ENCODE data around the gene HNRNPAB. TPM values are rescaled to one million over a fixed set of nuclear protein-coding genes. Genes with fewer than 3 reads are reported as not detected.

Gene HNRNPAB
- total and polyA plus RNA-seq, 2 donors (not counting 3 experiments of a cell fraction or from before 2014, with no cell fraction given): 207 to 309 TPM

DNA sequence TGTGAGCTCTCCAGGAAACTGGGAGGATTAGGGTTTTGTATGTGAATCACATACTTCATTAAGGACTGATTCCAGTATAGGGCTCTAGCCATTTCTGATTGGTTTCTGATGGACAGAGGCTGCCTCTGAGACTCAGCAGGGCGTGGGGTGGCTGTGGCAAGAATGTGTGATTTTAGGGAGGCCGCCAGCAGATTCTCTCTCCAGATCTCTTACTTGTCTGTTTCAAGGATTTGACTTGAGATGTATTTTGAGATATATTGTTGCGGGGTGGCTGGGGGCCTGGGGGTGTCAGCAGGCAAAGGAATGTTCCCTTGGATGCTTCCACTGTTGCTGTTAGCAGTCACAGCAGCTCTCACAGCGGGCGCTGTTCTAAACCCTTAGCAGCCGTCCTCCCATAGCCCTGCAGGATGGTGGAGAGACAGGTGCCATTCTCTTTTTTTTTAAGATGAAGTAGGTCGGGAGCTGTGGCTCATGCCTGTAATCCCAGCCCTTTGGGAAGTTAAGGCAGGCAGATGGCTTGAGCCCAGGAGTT is 8.0 kb upstream of the HNRNPAB start:
- Histone ChIP-seq H3K9ac (replicated peaks; ENCODE audit: extremely low read depth, insufficient read depth, low read length) (no peak overlapping the region), H3K4me1 (ENCODE audit: control insufficient read depth, extremely low read depth, insufficient read depth, low read length) (no peaks in the 10 kb centered on the region), H3K27me3 (ENCODE audit: control insufficient read depth in 2 of 2, insufficient read depth in 2 of 2, low read length in 2 of 2) (peaks cover 3 to 12% of the 10 kb centered on the region in 2 experiments), H3K9me3 (replicated peaks; ENCODE audit: control insufficient read depth, insufficient read depth, low read length) (no peaks in the 10 kb centered on the region), H3K4me3 (replicated peaks in 1 of 3; ENCODE audit: insufficient read depth in 1 of 3, low read depth in 1 of 3, low read length in 3 of 3) (no peak overlapping the region), H3K36me3 (ENCODE audit: control insufficient read depth in 2 of 2, extremely low read depth in 1 of 2, insufficient read depth in 2 of 2, low read length in 2 of 2) (no peaks in the 10 kb centered on the region), H2AFZ (ENCODE audit: low read depth, low read length) (no peak overlapping the region), H3K4me2 (ENCODE audit: insufficient read depth, low read length) (no peak overlapping the region), H3K9me1 (replicated peaks; ENCODE audit: control insufficient read depth, extremely low read depth, insufficient read depth, low read length) (no peaks in the 10 kb centered on the region), H4K20me1 (replicated peaks; ENCODE audit: control insufficient read depth, extremely low read depth, insufficient read depth, low read length) (no peaks in the 10 kb centered on the region), H3K27ac (ENCODE audit: insufficient read depth, low read depth, low read length) (no peak overlapping the region), H3K79me2 (ENCODE audit: control insufficient read depth, insufficient read depth, low read length) (no peaks in the 10 kb centered on the region)
- no peak for TF ChIP-seq FOS (IDR thresholded peaks at IDR 0.05; ENCODE audit: borderline replicate concordance, insufficient read depth, low read length)
- TF ChIP-seq, protein P1, sequence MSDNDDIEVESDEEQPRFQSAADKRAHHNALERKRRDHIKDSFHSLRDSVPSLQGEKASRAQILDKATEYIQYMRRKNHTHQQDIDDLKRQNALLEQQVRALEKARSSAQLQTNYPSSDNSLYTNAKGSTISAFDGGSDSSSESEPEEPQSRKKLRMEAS (IDR thresholded peaks at IDR 0.05; ENCODE audit: insufficient read depth, insufficient read length): no peak
- TF ChIP-seq EZH2 (IDR thresholded peaks at IDR 0.05; ENCODE audit: borderline replicate concordance, low read depth, low read length, severe bottlenecking): no peak
- no peak for TF ChIP-seq POLR2AphosphoS5 (IDR thresholded peaks at IDR 0.05; ENCODE audit: insufficient read depth, low read depth, low read length)
- TF ChIP-seq POLR2A (IDR thresholded peaks at IDR 0.05; ENCODE audit: low read depth, low read length): no peak
- no peak for TF ChIP-seq MYC (IDR thresholded peaks at IDR 0.05; ENCODE audit: low read depth, low read length)
- no peak for TF ChIP-seq JUN (IDR thresholded peaks at IDR 0.05; ENCODE audit: borderline replicate concordance, insufficient read depth, insufficient read length, low read depth)
- TF ChIP-seq, protein P2, sequence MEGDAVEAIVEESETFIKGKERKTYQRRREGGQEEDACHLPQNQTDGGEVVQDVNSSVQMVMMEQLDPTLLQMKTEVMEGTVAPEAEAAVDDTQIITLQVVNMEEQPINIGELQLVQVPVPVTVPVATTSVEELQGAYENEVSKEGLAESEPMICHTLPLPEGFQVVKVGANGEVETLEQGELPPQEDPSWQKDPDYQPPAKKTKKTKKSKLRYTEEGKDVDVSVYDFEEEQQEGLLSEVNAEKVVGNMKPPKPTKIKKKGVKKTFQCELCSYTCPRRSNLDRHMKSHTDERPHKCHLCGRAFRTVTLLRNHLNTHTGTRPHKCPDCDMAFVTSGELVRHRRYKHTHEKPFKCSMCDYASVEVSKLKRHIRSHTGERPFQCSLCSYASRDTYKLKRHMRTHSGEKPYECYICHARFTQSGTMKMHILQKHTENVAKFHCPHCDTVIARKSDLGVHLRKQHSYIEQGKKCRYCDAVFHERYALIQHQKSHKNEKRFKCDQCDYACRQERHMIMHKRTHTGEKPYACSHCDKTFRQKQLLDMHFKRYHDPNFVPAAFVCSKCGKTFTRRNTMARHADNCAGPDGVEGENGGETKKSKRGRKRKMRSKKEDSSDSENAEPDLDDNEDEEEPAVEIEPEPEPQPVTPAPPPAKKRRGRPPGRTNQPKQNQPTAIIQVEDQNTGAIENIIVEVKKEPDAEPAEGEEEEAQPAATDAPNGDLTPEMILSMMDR (IDR thresholded peaks at IDR 0.05; ENCODE audit: extremely low read depth in 1 of 2, insufficient read depth in 1 of 2, low read depth in 1 of 2, low read length in 2 of 2): no peak
- no peak for TF ChIP-seq GATA2 (IDR thresholded peaks at IDR 0.05; ENCODE audit: insufficient read depth, insufficient read length, low read depth, low read length)
- ChIA-PET CTCF (interaction anchor here (0.6 to 1.5 kb wide), 4 partner anchors 14 to 135 kb away, joined by 3 to 4 read pairs (median 4); no protein-coding TSS in a partner anchor), POLR2A (no interaction called here)
- no peak for DNase-seq (ENCODE audit: low read depth, low spot score)
- dilution Hi-C loops (cut with MboI; ENCODE audit: extremely low pct_ligation_motif_present, low sequenced_read_pairs): no loop called here
- no peak for FAIRE-seq
- no TSS peak for BruUV-seq (replicated peaks)
- intact Hi-C loops (cut with micrococcal nuclease): no loop called here
